Left renal cortex interstitium (tissue), 4 donors: Measurements from ENCODE around the gene ZMAT5. TPM values are rescaled to one million over a fixed set of nuclear protein-coding genes. Genes with fewer than 3 reads are reported as not detected.

Experiments used
- DNase-seq, 4 donors: peaks; one replicate each; pipeline ENCODE4 v3.0.0-alpha.2; 2013; ENCODE audit warnings: low read depth in 4 of 4, low spot score in 2 of 4, missing footprints in 1 of 4
- polyA plus RNA-seq, 4 donors: library from polyadenylated mRNA; unstranded; fragments of 120-200 nt; gene quantifications; one replicate each; pipeline ENCODE4 v1.2.1, GENCODE V29; 2013; ENCODE audit not compliant: insufficient read length in 4 of 4

ZMAT5 gene
- polyA plus RNA-seq, 4 donors = 22.3 to 31.2 (median 26.1) TPM

- DNase-seq = no peak
Measured at GRCh38 chr22:29787371-29787980, 20.7 kb upstream of the ZMAT5 start.

GRCh38 chr22:29786031-29786430 lies 19.2 kb upstream of the ZMAT5 start:
- DNase-seq = no peak

GRCh38 chr22:29784451-29785361 lies 17.9 kb upstream of the ZMAT5 start:
- no peak for DNase-seq

DNA sequence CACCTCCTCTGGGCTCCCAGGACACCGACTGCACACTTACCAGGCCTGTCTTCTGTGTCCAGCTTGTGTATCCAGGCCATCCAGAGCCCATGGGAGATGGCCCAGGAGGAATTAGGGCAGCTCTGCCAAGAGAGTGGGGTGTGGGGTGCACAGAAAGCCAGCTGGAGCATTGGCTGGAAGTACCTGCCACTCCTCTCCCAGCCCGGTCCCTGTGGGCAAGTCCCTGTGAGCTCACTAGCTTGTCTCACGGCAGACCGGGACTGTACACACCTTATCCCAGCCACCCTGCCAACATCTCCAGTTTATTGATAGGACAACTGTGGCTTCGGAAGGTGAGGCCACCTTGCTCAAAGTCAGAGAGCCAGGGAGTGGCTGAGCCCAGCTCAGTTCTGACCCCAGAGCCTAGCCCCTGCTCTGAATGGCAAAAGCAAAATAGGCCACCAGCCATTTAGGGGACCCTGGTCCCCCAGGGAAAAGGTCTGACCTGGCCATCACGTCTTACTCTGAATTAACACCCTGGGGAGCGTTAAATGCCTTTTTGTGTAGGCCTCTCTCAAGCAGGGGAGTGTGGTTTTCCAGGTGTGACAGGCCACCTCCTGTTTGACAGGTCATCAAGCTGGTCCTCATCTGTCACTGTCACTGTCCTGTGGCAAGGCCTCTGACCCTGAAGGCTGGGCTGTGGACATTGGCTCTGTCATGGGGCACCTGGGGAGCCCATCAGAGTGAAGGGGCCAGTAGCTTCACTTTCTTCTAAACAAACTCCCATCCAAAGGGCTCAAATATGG lies 15.4 kb upstream of the ZMAT5 start:
- DNase-seq = no peak

GRCh38 chr22:29780748-29781676 lies 14.2 kb upstream of the ZMAT5 start:
- no peak for DNase-seq

DNA sequence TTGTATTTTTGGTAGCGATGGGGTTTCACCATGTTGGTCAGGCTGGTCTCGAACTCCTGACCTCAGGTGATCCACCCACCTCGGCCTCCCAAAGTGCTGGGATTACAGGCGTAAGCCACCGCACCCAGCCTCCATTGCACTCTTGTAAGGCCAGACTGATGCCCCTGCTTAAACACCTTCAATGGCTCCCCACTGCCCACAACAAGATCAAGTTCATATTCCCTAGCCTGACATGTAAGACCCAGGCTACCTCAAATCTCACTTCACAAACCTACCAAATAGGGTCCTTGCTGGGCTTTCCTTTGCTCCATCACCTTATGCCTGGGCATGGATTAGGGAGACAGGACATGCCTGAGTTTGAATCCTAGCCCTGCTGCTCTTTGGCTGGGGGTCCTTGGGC lies 13.4 kb upstream of the ZMAT5 start:
- no peak for DNase-seq

- no peak for DNase-seq
Measured at GRCh38 chr22:29773233-29773632, 6.4 kb upstream of the ZMAT5 start.

GRCh38 chr22:29772170-29772641 lies 5.4 kb upstream of the ZMAT5 start:
- DNase-seq = no peak

DNA sequence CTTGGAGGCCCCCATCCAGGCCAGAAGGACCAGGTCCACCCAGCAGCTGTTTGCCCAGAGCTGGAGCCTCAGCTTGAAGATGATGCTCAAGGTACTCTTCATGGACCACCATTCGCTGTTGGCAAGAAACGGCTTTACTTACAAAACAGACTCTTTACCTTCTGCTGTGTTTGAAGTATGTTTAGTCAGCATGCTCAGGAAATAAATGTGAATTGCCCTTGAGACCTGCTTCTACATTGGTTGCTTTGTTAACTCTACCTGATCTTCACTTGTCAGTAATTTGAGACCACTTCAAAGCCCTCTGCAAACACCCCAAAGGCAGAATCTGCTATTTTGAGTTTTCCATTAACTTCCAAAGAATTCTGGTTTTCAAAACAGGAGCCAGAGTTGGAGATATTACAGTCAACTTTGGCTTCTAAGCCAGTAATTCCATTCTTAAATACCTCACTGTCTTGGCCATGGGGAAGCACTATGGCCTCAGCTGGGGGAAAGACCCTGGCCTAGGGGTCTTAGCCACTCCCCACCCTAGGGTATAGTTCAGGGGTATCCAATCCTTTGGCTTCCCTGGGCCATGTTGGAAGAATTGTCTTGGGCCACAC lies 3.0 kb upstream of the ZMAT5 start:
- no peak for DNase-seq

DNA sequence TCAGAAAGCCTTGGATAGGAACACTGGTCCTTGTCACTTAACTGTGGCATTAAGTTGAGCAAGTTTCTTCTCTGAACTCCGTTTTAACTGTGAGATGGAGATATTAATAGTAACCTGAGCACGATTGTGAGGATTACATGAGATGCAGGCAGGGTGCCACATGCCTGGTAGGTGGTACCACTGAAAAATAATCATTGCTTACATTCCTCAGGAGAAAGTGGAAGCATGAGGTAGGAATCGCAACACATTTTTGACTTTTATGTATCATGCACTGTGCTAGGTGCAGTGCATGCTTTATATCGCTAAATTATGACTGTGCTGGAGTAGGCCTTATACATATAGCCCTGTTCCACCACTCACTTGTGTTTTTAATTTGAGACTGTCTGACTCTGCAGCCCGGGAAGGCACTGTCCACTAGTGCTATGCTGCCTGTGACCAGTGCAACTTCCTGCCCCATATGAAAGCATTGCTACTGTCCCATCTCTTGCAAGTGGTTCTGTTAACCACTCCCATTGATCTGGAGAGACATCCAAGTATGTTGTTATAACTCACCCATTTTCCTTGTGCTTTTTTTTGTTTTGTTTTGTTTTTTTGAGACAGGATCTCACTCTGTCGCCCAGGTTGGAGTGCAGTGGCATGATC lies 1.4 kb upstream of the ZMAT5 start:
- DNase-seq = no peak

DNA sequence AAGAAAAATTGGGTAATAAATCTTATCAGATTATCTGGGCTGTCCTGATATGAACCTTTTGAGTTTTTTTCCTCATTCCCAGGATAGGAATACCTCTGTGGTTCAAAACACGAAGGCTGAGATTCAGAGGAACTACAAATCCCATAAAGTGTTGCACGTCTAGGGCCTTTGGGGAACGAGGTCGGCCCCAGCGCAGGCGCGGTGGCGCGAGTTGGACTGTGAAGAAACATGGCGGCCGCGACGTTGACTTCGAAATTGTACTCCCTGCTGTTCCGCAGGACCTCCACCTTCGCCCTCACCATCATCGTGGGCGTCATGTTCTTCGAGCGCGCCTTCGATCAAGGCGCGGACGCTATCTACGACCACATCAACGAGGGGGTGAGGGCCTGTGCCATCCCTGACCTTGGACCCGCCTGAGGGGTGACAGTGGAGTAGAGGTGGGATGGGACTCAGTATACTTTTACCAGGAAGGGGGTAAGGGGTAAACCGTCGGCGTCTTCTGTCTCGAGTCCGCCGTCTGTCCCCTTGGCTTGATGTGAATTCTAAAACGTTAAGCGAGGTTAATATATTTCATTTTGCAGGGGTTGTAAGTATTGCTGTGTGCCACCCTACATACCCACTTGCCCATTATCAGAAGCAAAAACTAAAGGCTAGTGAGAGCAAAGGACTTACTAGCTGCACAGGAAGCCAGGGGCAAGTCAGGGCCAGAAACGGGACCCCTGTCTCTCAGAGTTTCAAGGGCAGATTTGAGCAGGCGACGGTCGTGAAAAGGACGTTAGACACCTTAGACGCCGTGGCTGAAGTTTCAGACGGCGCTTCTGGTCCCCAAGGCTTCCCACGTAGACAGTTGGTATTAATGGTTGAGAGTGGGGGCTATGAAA lies 604 bp upstream of the ZMAT5 start, which contains the start of gene UQCR10:
Gene UQCR10 (plus strand): TSS at position 199 of the 881 bp plus-strand sequence. CDS start 30 bp downstream, at position 229.
- peak; percentile 84 to 99 (median 89) for DNase-seq

DNA sequence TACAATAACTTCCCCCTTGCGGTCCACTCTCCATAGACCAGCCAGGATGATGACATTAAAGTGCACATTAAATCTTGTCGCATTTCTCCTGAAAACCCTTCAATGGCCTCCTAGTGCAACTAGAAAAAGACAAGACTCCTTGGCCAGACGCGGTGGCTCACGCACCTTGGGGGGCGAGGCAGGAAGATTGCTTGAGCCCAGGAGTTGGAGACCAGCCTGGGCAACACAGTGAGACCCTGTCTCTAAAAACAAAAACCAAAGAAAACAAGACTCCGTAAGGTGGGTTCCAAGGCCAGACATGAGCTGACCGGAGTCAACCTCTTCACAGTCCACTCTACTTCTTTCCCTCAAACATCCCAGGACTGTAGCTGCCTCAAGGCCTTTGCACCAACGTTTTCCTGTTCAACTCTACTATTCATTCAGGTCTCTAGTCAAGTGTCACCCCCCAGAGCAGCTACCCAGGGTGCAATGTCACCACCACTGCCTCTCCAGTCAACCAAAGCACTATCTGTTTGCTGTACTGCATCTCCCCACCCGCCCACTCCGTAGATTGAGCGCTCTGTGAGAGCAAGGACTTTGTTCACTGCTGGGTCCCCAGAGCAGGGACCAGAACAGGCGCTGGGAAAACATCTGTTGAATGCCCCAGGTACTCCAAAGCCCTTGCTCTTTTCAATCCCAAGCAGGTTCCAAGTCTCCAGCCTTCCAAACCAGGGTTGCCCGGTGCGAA lies 739 bp downstream of the ZMAT5 start:
- no peak for DNase-seq

GRCh38 chr22:29762263-29762662 lies 4.5 kb downstream of the ZMAT5 start:
- no peak for DNase-seq

- no peak for DNase-seq
Measured at GRCh38 chr22:29758959-29759358, 7.8 kb downstream of the ZMAT5 start.

DNA sequence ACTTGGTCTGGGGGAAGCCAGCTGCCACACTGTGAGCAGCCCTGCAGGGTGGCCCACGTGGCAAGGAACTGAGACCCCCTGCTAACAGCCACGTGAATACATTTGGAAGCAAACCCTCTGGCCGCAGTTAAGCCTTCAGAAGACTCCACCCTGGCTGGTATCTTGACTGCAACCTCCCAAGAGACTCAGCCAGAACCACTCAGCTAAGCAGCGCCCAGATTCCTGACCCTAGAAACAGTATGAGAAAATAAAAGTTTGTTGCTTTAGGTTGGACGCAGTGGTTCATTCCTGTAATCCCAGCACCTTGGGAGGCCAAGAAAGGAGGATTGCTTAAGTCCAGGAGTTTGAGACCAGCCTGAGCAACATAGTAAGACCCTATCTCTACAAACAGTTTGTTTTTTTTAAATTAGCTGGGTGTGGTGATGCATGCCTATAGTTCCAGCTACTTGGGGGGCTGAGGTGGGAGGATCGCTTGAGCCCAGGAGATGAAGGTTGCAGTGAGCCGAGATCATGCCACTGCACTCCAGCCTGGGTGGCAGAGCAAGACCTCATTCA lies 8.7 kb downstream of the ZMAT5 start:
- no peak for DNase-seq

DNA sequence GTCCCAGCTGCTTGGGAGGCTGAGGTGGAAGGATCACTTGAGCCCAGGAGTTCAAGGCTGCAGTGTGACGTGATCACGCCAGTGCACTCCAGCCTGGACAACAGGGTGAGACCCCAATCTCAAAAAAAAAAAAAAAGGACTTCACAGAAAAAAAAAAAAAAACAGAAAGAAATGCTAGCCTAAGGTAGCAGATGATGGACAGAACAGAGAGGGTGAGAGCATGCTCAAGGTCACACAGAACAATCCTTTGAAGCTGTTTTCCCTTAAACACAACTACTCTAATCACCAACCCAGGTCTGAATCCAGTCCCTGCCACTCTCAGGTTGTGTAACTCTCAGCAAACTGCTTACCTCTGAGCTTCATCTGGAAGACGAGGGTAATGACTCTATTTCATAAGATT lies 9.7 kb downstream of the ZMAT5 start:
- DNase-seq = no peak

GRCh38 chr22:29756341-29756740 lies 10.5 kb downstream of the ZMAT5 start:
- DNase-seq = no peak
